Stimulated activated CD4-positive, alpha-beta T cell treated with anti-CD3 and anti-CD28 coated beads, Interleukin-12 subunit alpha, Interleukin-12 subunit beta, amount 100 ng/mL, for 24 hours (primary cell): ENCODE data around the gene NEO1.
A peak's percentile ranks its signal among the peaks of the same experiment; 100 is the strongest.

Source experiments
- DNase-seq, 2 experiments: peaks; one replicate each; pipeline ENCODE4 v3.0.0-alpha.2; 2020; ENCODE audit warnings: low read depth in 2 of 2

NEO1 gene

DNA sequence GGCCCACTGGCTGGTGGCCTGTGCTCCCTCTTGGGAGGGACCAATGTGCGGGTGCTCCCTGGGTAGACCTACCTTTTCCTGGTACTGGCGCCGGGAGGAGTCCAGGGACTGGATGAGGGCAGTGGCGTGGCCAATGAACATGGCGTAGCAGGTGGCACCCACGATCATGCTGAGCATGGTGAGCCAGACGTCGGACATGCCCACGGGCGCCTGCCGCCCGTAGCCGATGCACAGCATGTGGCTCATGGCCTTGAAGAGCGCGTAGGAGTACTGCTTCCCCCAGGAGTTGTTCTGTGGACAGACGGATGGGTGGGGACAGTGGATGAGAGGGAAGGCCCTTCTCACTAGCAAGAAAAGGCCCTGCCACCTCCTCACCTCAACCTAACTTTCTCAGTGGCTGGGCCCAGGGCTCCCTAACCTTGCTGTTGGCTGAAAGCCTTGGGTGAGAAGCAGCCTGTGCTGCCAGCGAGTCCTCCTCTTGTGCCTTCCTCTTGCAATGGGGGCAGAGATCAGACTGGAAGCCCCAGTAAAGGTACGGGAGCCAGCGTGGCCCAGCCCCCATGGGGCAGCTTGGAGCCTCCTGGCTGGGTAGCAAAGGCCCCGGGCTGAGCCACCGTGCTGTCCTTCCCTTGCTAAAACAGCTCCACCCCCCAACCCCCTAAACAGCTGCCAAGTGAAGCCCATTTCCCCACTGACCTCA, 277.4 kb downstream of the NEO1 start:
- DNase-seq: no peak

DNA sequence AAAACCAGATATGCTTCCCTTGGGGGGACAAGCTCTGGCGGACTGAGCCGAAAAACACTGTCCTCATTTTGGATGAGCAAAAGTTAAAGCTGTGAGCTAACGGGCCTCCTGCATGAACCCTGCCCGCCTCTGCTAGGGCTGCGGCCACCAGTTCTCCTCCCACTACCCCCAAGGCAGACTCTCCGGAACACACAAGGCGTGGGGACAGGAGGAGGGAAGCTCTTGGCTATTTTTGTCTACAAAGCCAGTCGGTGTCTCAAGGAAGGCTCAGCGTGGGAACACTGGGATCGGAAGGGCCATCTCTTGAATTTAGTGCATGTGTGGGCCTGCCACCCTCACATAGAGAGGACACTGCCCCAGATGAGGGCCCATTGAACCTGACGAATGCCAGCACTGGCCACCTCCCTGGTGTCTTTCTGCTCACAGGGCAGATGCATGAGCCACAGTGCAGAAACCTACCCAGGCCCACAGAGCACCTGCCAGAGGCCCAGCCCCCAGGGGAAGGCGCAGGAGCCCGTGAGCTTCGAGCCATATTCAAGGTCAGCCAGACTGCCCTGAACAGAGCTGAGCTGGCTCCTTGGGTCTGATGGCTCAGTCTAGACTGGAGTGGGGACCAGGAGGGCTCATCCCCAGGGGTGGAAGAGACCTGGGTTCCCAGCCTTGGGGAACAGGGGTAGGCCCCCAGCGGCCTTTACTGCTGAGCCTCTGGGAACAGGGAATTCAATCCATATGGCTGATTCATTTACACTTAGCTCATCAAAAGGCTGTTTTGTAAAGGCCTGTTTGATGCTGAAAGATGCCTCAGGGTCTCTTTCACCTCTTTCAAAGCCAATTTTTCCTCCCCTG, 278.2 kb downstream of the NEO1 start:
- no peak for DNase-seq

DNA sequence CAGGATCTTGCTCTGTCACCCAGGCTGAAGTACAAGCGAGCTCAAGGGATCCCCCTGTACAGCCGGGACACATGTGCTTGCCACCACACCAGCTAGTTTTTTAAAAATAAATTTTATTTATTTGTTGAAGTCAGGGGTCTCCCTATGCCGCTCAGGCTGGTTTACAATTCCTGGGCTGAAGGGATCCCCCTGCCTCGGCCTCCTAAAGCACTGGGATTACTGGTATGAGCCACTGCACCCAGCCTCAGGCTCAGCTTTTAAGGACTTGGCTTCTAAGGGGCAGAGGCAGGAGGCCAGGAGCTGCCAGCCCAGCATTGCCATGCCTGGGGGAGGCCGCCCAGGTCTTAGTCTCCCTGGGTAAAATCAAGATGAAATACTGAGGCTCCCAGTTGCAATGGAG, 279.2 kb downstream of the NEO1 start:
- DNase-seq: no peak

DNA sequence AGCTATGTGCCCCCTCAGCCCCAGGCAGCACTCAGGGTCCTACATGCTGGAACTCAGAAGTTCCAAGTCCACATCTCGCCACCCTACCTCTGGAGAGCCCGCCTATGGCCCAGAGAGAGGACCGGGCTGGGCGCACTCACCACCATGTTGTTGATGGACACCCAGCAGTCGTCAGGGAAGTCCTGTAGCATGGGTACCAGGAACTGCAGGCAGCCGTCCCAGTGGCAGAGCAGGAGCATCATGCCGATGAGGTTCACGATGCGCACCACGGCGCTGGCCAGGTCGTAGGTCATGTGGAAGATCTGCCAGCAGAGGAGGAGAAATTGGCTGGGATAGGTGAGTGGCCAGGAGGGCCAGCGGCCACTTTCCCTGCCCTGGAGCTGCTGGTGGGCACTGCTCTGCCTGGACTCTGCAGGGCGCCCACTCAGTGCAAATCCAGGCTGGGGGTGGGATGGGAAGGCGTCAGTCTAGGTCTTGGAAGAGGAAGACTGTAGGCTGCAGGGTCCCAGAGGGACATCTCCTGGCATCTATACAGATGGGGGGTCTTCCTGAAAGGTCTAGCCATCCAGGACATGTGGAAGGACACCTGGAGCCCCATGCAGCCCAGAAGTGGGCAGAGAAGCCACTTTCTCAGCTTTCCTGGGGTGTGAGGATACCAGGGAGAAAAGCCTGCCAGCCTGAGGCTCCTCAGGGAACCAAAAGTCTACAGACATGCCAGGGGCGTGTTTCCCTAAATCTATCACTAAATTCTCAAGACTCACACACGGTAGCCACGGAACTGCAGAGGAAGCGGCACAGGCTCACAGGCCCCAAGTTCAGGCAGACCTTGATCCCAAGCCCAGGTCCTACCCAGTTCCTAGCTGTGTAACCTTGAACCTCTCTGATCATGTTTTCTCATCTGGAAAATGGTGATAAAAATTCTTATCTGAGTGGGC, 280.0 kb downstream of the NEO1 start:
- DNase-seq: no peak

DNA sequence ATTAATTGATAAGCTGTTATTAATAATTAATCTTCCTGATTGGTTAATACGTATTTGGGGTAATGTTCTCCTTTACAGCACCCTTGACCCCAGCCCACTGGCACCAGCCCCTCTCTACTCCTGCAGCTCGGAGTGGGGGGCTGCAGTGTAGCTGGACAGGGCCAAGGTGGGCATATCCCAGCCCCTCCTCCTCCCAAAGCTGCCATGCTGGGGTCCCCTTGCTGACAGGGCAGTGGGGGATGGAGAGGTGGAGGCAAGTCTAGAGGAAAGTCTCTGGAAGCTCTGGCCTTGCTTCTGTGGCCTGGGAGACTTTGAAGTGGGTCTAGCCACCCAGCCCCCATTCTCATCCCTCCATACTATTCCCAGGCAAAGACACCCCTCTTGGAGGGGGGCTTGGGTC, 280.7 kb downstream of the NEO1 start:
- DNase-seq: no peak

GRCh38 chr15:73334086-73334485, 281.8 kb downstream of the NEO1 start:
- DNase-seq: no peak

DNA sequence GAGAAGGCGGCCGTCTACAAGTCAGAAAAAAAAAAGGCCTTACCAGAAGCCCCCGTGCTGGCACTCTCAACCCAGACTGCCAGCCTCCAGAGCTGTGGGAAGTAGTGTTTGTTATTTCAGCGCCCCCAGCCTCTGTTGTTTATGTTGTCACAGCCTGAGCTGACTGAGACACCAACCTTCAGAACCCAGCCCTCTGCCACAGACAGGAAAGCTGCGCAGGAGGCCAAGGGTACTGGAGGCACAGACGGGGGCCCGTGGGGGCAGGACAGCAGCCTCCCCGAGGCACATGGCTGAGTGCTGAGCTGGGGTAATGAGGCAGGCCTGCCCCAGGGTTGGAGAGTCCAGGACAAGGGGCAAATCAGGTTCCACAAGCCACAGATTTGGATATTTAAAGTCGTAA, 282.8 kb downstream of the NEO1 start:
- no peak for DNase-seq

DNA sequence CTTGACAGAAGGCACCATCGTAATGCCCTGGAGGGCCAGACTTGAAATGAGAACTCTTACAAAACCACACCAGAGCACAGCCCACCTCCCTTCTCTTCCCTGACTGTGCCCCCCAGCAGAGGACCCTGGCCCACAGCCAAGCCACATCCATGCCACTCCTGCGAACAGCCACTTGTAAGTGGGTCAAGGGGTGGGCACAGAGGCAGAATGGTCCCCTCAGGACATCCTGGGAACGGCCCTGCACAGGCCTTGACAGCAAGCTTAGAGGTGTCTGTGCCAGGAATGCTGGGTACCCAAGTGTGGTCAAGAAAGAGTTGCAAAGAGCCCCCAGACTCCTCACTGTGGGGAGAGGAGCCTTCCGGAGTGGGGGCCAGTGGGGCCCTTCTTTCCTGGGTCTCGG, 283.2 kb downstream of the NEO1 start:
- DNase-seq: no peak

DNA sequence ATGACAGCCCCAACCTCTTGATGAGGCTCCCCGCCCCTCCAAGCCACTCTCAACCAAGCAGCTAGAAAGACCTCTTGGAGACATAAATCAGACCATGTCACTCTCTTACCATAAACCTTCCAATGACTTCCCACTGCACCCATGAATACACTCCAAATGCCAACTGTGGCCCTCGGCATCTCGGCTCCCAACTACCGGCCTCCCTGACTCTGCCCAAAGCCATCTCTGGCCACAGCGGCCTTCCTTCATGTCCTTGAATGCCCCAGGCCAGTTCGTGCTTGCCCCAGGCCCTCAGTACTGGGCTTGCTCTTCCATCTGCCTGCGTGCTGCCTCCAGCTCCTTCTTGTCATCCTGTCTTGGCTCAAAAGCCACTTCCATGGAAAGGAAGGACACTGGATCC, 284.5 kb downstream of the NEO1 start:
- no peak for DNase-seq

DNA sequence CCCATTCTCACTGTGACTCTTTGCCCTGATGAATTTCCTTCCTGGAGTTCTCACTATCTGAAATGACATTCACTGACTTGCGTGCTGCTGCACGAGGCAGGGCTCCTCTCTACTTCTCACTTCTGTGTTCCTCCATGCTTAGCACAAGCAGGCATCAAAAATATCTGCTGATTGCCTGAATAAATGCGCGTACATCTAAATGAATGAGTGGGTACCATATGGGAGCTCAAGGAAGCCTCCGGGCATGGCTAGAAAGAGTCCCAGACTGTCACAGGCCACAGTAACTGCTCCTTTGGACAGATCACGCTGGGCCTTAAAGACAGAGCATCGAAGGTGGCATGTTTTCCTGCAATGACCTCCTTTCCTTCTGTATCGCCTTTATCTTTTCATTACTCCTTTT, 284.9 kb downstream of the NEO1 start:
- DNase-seq: no peak

DNA sequence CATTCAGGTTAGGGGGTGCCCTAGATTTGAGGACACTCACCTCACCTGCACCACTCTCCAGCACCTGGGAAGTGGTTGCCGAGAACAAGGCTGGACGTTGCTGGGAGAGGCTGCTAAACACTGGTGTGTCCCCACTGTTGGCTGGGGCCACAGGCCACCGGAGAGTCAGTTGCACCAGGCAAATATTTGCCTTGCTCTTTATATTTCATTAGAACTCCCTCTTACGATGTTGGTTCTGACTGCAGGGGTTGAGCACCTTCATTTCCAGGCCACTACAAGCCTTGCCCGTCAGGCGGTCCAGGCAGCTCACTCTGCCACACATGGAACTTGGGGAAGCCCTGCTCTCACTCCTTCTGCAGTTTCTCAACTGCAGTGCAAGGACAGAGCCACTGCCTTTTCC, 285.8 kb downstream of the NEO1 start:
- DNase-seq: no peak

DNA sequence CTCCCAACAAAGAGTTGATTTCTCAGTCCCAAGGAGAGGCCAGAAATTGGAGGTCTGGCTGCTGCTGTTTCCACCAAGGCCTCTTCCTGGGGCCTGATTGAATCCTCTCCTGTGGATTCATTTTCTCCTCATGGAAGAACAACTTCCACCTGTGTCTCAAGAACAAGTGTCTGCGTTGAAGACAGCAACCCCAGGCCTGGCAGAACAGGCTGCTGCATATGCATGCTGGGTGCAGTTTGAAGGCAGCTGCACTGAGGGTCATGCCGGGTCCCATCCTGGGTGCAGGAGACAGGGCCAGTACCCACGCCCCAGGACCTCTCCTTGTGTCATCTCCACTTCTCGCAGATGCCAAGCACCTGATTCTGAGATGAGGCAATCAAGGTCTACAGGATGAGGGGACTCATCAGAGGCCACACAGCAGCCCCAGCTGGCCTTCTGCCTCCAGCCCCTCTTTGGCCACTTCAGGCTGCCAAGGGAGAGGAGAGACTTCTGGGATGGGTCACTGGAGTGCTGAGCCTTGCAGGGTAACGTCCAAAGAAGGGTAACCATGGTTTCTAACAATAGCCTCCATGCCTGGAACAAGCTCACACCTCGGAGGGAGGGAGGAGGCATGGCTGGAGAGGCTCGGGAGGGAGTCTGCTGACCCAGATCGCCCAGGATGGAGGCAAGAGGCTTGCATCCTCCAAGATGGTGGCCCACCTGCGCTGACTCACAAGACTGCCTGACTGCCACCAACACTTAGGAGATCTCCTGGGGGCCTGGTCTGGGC, 286.5 kb downstream of the NEO1 start:
- no peak for DNase-seq

DNA sequence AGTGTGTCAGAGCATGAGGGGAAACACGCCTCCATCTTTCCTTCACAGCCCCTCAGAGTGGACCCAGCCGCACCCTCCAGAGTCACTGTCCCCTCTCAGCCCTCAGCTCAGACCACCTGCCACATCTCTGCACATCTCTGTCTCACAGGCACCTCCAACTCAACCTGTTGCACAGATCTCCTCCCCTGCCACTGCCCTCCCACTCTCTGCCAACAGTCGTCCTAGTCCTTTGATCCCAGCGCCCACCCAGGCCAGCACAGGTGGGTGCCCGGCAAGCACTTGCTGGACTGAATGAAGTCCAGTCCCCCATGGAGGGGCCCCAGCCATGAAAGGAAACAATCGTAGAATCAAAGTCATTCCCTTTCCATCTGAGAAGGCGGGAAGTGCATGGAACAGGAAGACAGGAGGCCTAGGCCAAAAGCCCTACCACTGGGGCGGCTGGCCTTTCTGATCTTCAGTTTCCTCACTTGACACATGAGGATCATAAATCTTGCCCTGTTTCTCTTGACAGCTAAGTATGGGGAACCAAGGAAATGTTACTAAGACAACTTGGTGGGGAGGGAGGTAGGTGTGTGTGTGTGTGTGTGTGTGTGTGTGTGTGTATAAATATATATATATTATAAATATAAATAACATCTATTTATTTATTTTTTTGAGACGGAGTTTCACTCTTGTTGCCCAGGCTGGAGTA, 288.4 kb downstream of the NEO1 start:
- no peak for DNase-seq

DNA sequence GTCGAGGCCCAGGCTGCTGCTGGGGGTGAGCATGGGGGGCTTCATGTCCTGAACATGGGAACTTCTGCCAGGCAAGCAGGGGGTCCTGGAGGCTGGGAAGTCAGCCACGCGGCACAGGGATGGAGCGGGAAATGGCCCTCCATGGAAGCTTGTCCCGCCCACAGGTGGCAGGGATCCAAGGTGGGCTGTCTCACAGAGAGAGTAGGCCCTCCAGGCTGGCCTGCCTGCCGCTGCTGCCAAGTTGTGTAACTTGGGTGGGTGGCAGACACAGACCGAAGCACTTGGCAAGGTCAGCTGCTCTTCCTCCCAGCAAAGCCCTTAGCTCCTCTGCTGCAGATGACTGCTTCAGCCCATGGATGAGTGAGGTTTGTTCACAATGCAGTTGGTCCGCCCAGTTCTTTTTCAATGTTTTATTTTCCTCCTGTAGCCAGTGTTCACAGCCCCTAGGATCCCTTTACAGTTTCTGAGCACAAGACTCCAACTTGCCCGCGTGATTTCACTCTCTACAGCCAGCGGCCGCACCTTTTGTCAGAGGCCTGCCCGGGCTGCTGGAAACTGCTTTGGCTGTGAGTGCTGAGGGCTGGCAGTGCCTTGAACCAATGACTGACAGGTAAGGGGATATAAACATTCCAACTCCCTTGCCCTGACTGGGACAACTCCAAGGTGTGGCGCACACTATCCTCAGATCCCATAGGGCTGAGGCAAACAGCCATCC, 289.8 kb downstream of the NEO1 start:
- no peak for DNase-seq

DNA sequence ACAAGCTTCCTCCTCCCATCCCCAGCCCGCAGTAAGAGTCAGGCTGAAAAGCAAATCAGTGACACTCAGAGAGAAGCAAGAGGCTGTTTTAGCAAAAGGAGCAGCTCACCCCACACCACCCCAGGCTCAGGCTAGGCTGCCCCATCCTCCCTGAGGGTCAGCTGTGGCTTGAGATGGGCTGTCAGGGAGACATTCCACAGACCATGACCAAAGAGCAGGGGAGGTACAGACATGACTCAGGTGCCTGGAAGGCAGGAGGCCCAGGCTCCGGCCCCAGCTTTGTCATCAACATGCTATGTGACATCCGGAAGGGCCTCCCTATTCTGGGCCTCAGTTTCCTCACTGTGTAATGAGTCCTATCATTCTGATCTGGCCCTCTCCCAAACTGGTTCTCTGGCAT, 291.8 kb downstream of the NEO1 start:
- no peak for DNase-seq

- no peak for DNase-seq
Observed at GRCh38 chr15:73345658-73346057, 293.4 kb downstream of the NEO1 start.

DNA sequence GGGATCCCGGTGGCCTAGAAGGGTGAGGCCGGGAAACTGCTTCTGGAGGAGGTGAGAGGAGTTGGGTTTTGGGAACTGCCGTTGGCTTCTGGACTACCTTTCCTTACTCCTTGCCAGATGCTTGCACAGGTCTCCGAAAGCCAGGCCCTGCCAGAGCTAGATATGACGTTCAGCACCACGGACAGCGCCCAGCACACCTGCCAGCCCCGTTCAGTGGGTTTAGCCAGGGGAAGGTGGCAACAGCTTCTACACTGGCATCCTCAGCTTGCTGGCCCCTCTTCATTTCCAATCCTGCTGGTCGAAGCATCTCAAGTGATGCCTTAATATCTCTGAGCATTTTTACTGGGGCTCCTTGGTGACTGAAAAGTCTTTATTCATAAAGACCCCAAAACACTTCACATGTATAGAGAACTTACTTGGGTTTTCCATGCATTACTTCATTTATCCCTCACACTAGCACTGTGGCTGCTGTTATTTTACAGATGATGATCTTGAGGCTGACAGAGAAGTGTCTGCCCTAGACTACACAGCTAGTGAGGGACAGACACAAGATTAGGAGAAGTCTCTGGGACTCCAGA, 294.6 kb downstream of the NEO1 start:
- peak; percentile 6 to 43 for DNase-seq

GRCh38 chr15:73349191-73349590, 296.9 kb downstream of the NEO1 start:
- no peak for DNase-seq

- no peak for DNase-seq
Observed at GRCh38 chr15:73352082-73352481, 299.8 kb downstream of the NEO1 start.

DNA sequence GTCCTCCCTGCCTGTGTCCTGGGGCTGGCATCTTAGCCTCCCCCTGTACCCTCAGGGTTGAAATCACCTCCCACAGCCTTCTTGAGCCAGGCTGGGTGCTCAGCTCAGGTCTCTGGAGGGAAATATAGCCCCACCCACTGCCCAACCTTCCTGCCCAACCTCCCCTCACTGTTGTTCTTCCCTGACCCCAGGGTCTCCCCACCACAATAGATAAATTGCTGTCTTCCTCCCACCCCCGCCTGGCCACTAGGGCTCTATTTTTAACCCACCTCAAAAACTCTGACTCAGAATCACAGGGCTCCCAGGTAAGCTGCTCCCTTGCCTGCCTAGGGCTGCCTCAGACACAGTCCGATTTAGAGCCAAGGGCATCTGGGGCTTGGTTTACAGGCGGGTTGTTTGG, 301.5 kb downstream of the NEO1 start:
- DNase-seq: no peak
